Muscle layer of colon (tissue), 2 donors: ENCODE data around the gene ERGIC3.
"Not testable (repeated sequence)": the region's sequence is repeated elsewhere in the genome, so short reads cannot be mapped to it uniquely, and the experiment has no call there.

Experiments used
- H3K27ac ChIP-seq: one replicate; pipeline ENCODE4 v1.7.0; 2013; ENCODE audit warnings: low read depth, mild to moderate bottlenecking, low read length, moderate library complexity
- H3K27me3 ChIP-seq, 2 donors: one replicate each; pipeline ENCODE4 v1.7.0; 2013; ENCODE audit warnings: low read length in 2 of 2, mild to moderate bottlenecking in 2 of 2; ENCODE audit not compliant: insufficient read depth in 2 of 2, control insufficient read depth in 1 of 2
- H3K36me3 ChIP-seq: one replicate; pipeline ENCODE4 v1.7.0; 2013; ENCODE audit warnings: mild to moderate bottlenecking, low read length; ENCODE audit not compliant: insufficient read depth
- H3K4me1 ChIP-seq: one replicate; pipeline ENCODE4 v1.7.0; 2013; ENCODE audit warnings: mild to moderate bottlenecking, low read length; ENCODE audit not compliant: insufficient read depth
- H3K4me3 ChIP-seq, 2 donors: one replicate each; pipeline ENCODE4 v1.7.0; 2013; ENCODE audit warnings: low read length in 2 of 2, low read depth in 1 of 2, mild to moderate bottlenecking in 1 of 2, moderate library complexity in 1 of 2
- H3K9ac ChIP-seq: one replicate; pipeline ENCODE4 v1.7.0; 2013; ENCODE audit warnings: low read length
- H3K9me3 ChIP-seq: one replicate; pipeline ENCODE4 v1.7.0; 2013; ENCODE audit warnings: mild to moderate bottlenecking, low read length
- donor health status: abdominal sarcoma.
- donor health status: Adenocarcinoma of cecum.

The ERGIC3 gene

GRCh38 chr20:35506872-35507638 is 34.8 kb upstream of the ERGIC3 start:
- Histone ChIP-seq H3K27ac (no peak overlapping the region), H3K4me1 (peaks cover 16% of the 10 kb centered on the region), H3K9ac (no peak overlapping the region), H3K9me3 (no peaks in the 10 kb centered on the region), H3K27me3 (no peaks in the 10 kb centered on the region), H3K36me3 (peaks cover 63% of the 10 kb centered on the region), H3K4me3 (no peak overlapping the region)

DNA sequence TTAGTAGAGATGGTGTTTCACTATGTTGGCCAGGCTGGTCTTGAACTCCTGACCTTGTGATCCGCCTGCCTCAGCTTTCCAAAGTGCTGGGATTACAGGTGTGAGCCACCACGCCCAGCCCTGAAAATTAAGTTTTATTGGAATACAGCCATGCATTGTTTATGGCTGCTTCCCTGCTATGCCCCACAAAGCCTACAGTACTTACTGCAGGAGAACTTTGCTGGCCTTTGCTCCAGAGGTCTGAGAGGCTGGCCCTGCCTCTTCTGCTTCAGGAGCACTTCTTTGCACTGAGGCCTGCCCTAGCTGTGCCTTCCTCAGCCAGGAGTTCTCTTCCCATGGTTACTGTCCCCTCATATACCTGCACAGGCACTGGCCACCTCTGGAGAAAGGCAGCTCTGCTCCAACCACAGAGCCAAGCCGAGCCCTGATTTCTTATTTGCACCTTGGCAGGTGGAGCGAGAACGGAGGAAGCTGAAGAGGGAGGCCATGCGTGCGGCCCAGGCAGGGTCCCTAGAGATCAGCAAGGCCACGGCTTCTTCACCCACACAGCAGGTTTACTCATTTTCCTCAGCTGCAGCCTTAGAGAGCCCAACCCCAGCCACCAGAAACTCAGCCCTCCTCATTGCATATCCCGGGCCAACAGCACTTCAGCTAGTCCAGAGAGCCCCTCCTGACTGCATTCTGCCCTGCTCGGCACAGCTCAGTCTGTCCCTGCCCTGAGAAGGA is 33.2 kb upstream of the ERGIC3 start:
- H3K9me3 ChIP-seq: no peaks in the 10 kb centered on the region
- peaks cover 10% of the 10 kb centered on the region for H3K4me1 ChIP-seq
- no peak overlapping the region for H3K4me3 ChIP-seq
- peaks cover 49% of the 10 kb centered on the region for H3K36me3 ChIP-seq
- H3K9ac ChIP-seq: no peak overlapping the region
- no peak overlapping the region for H3K27ac ChIP-seq
- H3K27me3 ChIP-seq: no peaks in the 10 kb centered on the region

DNA sequence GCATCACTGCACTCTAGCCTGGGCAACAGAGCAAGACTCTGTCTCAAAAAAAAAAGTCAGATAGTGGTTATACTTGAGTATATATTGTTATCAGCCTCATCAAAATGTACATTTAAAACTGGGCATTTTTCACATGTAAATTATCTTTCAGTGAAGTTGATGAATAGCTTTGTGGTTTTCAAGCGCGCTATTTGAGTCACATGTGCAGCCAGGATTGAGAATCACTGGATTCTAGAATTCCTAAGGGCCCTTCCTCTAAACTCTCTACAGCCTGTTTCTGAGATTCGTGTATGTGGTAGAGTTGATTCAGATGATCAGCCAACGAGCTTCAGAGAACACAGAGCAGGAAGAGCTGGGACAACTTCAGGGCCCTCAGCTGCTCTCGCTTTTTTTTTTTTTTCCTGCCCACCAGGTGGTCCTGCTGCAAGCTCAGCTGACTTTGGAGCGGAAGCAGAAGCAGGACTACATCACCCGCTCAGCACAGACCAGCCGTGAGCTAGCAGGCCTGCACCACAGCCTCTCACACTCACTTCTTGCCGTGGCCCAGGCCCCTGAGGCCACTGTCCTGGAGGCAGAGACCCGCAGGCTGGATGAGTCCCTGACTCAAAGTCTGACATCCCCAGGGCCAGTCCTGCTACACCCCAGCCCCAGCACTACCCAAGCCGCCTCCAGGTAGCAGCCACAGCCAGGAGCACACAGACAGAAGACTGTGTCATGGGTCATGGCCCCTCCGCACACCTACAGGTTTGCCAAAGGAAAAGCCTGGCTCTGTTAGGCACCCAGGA is 30.7 kb upstream of the ERGIC3 start:
- peaks cover 39% of the 10 kb centered on the region for H3K36me3 ChIP-seq

DNA sequence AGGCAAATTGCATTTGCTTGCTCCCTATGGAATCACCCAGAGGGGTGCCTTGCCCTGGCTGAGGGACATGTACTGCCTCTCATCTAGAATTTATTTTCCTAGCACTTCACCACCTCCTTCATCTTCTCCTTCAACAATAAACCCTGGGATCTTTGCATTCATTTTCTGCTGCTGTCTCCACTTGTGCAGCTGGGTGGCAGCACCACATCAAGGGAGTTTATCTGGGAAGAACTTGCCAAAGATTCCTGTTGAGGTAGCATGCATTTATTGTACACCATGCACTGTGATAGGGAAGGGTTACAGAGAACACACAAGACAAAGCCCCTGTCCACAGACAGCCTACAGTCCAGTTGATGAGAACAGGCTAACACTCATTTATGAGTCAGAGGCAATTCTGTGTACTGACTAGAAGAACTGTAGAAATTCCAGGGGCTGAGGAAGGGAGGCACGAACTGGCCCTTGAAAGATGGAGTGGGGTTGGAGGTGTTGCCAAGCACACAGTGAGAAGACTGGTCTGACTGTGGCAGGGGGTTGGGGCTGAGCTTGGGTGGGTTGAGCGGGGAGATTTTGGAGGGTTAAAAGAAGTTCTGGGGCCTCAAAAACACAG is 30.0 kb upstream of the ERGIC3 start:
- H3K4me1 ChIP-seq: no peaks in the 10 kb centered on the region
- H3K4me3 ChIP-seq: no peak overlapping the region
- H3K27me3 ChIP-seq: no peaks in the 10 kb centered on the region
- no peaks in the 10 kb centered on the region for H3K9me3 ChIP-seq
- H3K36me3 ChIP-seq: peaks cover 34% of the 10 kb centered on the region
- no peak overlapping the region for H3K27ac ChIP-seq
- no peak overlapping the region for H3K9ac ChIP-seq

More for the DNA sequence above, 30.7 kb upstream of the ERGIC3 start:
- Histone ChIP-seq H3K27ac (no peak overlapping the region), H3K4me3 (no peak overlapping the region), H3K4me1 (no peaks in the 10 kb centered on the region), H3K9ac (no peak overlapping the region), H3K27me3 (no peaks in the 10 kb centered on the region), H3K9me3 (no peaks in the 10 kb centered on the region)

GRCh38 chr20:35514371-35514932 is 27.4 kb upstream of the ERGIC3 start:
- peaks cover 18% of the 10 kb centered on the region for H3K36me3 ChIP-seq

DNA sequence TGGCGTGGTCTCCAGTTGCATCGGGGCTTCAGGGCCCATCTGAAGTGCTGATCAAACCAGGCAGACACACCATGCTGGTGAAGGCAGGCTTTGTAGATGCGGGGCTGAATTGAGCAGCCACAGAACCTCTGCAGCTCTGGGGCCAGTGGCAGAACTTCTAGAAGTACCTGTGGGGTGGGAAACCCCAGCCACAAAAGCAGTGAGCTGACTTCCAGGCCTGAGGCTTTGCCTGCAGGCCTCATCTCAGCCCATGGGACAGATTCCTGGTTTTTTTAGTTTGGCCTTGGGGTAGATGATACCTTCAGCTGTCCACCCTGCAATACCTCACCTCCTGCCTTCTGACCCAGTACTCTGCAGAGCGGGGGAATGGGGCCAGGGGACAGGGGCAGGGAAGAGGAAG is 26.5 kb upstream of the ERGIC3 start:
- H3K9me3 ChIP-seq: no peaks in the 10 kb centered on the region
- H3K36me3 ChIP-seq: peaks cover 9% of the 10 kb centered on the region
- no peak overlapping the region for H3K9ac ChIP-seq
- no peak overlapping the region for H3K27ac ChIP-seq
- H3K4me1 ChIP-seq: no peaks in the 10 kb centered on the region
- H3K27me3 ChIP-seq: no peaks in the 10 kb centered on the region
- no peak overlapping the region for H3K4me3 ChIP-seq

More at GRCh38 chr20:35514371-35514932, 27.4 kb upstream of the ERGIC3 start:
- no peak overlapping the region for H3K27ac ChIP-seq
- H3K9ac ChIP-seq: no peak overlapping the region
- no peaks in the 10 kb centered on the region for H3K4me1 ChIP-seq
- H3K4me3 ChIP-seq: no peak overlapping the region
- no peaks in the 10 kb centered on the region for H3K9me3 ChIP-seq
- no peaks in the 10 kb centered on the region for H3K27me3 ChIP-seq

DNA sequence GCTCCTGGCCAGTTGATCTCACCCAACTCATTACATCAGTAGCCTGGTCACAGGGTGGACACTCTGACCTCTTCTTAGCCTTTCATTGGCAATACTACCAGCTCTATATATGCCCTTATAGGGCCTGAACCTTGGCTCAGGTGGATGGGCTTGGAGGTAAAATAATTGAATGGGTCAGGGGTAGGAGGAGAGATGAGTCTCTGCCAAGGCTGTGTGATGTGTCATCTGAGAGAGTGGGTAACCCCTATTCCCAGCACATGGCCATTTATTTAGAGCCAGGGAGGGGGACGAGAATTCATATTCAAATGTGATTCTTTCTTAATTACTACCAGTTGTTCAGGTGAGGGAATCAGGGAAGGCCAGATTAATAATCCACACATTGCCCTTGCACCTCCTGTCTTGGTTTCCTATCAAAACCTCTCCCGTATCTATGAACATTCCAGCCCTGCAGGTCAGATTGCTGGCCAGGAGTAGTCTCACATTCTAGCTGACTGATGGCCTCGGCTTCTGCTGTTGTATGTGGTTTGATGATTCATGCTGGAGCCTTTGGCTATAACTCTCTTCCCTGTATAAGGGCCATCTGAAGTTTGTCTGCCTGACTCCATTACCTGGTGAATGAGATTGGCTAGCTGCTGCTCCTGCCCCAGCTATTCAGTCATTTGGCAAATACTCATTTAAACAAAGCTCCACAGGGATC is 25.8 kb upstream of the ERGIC3 start:
- no peak overlapping the region for H3K4me3 ChIP-seq
- H3K27me3 ChIP-seq: no peaks in the 10 kb centered on the region
- no peak overlapping the region for H3K27ac ChIP-seq
- H3K9me3 ChIP-seq: no peaks in the 10 kb centered on the region
- no peak overlapping the region for H3K9ac ChIP-seq
- peaks cover 8% of the 10 kb centered on the region for H3K36me3 ChIP-seq
- H3K4me1 ChIP-seq: no peaks in the 10 kb centered on the region

DNA sequence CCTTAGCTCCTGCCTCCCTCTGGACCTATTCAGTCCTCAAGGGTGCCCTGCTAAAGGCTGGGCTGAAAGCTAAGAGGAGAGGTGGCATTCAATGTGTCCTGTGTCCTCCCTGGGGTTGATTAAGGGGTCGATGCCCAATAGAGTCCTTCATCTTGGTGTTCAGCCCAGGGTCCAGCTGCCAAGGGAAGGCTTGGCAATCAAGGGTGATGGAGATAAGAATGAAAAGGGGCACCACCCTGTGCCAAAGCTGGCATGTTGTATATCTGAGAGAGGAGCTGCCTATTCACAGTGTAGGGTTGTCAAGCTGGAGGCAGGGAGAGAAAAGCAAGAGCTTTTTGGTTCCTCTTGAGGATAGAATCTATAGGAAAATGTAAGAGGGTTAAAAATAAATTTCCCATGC is 24.8 kb upstream of the ERGIC3 start:
- Histone ChIP-seq H3K27ac (no peak overlapping the region), H3K9me3 (no peaks in the 10 kb centered on the region), H3K4me1 (no peaks in the 10 kb centered on the region), H3K36me3 (peaks cover under 1% of the 10 kb centered on the region), H3K27me3 (no peaks in the 10 kb centered on the region), H3K4me3 (no peak overlapping the region), H3K9ac (no peak overlapping the region)

GRCh38 chr20:35517767-35518166 is 24.1 kb upstream of the ERGIC3 start:
- H3K9ac ChIP-seq, H3K27ac ChIP-seq, H3K27me3 ChIP-seq, H3K9me3 ChIP-seq, H3K4me3 ChIP-seq, H3K36me3 ChIP-seq, H3K4me1 ChIP-seq: not testable (repeated sequence)

GRCh38 chr20:35518955-35519354 is 22.9 kb upstream of the ERGIC3 start:
- Histone ChIP-seq H3K36me3 (no peaks in the 10 kb centered on the region), H3K9ac (no peak overlapping the region), H3K27me3 (no peaks in the 10 kb centered on the region), H3K4me3 (no peak overlapping the region), H3K9me3 (no peaks in the 10 kb centered on the region), H3K4me1 (no peaks in the 10 kb centered on the region), H3K27ac (no peak overlapping the region)
